Lung (tissue), 12 donors: ENCODE measurements around the gene PNMA1. TPM values are rescaled to one million over a fixed set of nuclear protein-coding genes. Genes with fewer than 3 reads are reported as not detected.

Source experiments
- ATAC-seq: fragments of 200-7000 bp; cut with Tn5 transposase; one replicate; pipeline ENCODE4 v1.9.1; 2020; ENCODE audit warnings: moderate number of reproducible peaks; ENCODE audit not compliant: insufficient read depth, low FRiP score
- DNase-seq, 3 donors: peaks; one replicate each; pipeline ENCODE4 v3.0.0-alpha.2; 2013 to 2017
- H3K27ac ChIP-seq, 2 donors: one replicate each; pipeline ENCODE4 v1.5.1; 2013; ENCODE audit warnings: mild to moderate bottlenecking in 2 of 2, moderate library complexity in 2 of 2, control low read depth in 1 of 2, inconsistent platforms in 1 of 2, low read depth in 1 of 2, low read length in 1 of 2
- H3K27me3 ChIP-seq, 3 donors: one replicate each; pipeline ENCODE4 v1.5.1; 2013; ENCODE audit warnings: low read length in 2 of 3; ENCODE audit not compliant: control insufficient read depth in 3 of 3, insufficient read depth in 3 of 3
- H3K36me3 ChIP-seq, 4 donors: one replicate each; pipeline ENCODE4 v1.5.1; 2013; ENCODE audit warnings: low read length in 4 of 4, mild to moderate bottlenecking in 1 of 4, moderate library complexity in 1 of 4; ENCODE audit not compliant: control insufficient read depth in 4 of 4, insufficient read depth in 4 of 4
- H3K4me1 ChIP-seq, 5 donors: one replicate each; pipeline ENCODE4 v1.5.1; 2013; ENCODE audit warnings: low read length in 5 of 5, mild to moderate bottlenecking in 2 of 5, moderate library complexity in 1 of 5; ENCODE audit not compliant: control insufficient read depth in 5 of 5, insufficient read depth in 5 of 5
- H3K4me3 ChIP-seq: one replicate; pipeline ENCODE4 v1.5.1; 2013; ENCODE audit warnings: mild to moderate bottlenecking, control low read depth, moderate library complexity
- H3K9ac ChIP-seq, 2 donors: one replicate each; pipeline ENCODE4 v1.5.1; 2013; ENCODE audit warnings: low read length in 2 of 2, control low read depth in 1 of 2; ENCODE audit not compliant: insufficient read depth in 1 of 2
- H3K9me3 ChIP-seq, 4 donors: one replicate each; pipeline ENCODE4 v1.5.1; 2013; ENCODE audit warnings: low read length in 3 of 4, mild to moderate bottlenecking in 1 of 4, moderate library complexity in 1 of 4; ENCODE audit not compliant: control insufficient read depth in 4 of 4, insufficient read depth in 3 of 4
- CTCF ChIP-seq: IDR thresholded peaks from 2 replicates; pipeline ENCODE4 v1.5.1; 2012; ENCODE audit warnings: mild to moderate bottlenecking; ENCODE audit errors: control extremely low read depth, extremely low read depth
- WGBS, 2 donors: extraction: QIAGEN DNeasy Blood & Tissue Kit; methylation state at CpG; one replicate each; pipeline ENCODE4 v1.1.7; 2013; 5-methylcytosine and 5-hydroxymethylcytosine counted together
- polyA plus RNA-seq, 2 donors: library from polyadenylated mRNA; stranded (reverse); fragments of 200-250 nt; gene quantifications; one replicate each; pipeline ENCODE4 v1.2.1, GENCODE V29; 2013
- total RNA-seq, 2 donors: library from RNA; depleted of rRNA in 1 of 2; stranded (reverse); fragments of >200 nt in 1 of 2; gene quantifications; one replicate each; pipeline ENCODE4 v1.2.1, GENCODE V29; 2014 to 2021
- donor health status: control.
- donor health status: control.
- donor health status: Bipolar disorder and iron deficiency.
- donor health status: healthy.
- donor health status: DM: yes; HTN: yes; CAD: no.

PNMA1 gene
- total and polyA plus RNA-seq, 4 donors: 11.0 to 34.1 (median 25.7) TPM

- no peaks in the 10 kb centered on the region for H3K9me3 ChIP-seq
- TF ChIP-seq CTCF: no peak
- ATAC-seq (no peak), DNase-seq (no peak)
- H3K4me3 ChIP-seq: no peak overlapping the region
- H3K4me1 ChIP-seq: no peaks in the 10 kb centered on the region
- H3K27me3 ChIP-seq: no peaks in the 10 kb centered on the region
- H3K27ac ChIP-seq: no peak overlapping the region
- H3K9ac ChIP-seq: no peak overlapping the region
- H3K36me3 ChIP-seq: peaks cover 0 to 11% (median 3%) of the 10 kb centered on the region in 4 donors
- 90 to 91% methylated on average over 3 of the region's 3 CpGs for WGBS, 2 donors
Observed at GRCh38 chr14:73674986-73675385, 39.2 kb downstream of the PNMA1 start.

- 93 to 94% methylated on average over 3 of the region's 3 CpGs for WGBS, 2 donors
- Histone ChIP-seq H3K27me3 (no peaks in the 10 kb centered on the region), H3K36me3 (peaks cover 3 to 14% (median 4%) of the 10 kb centered on the region in 4 donors), H3K4me3 (no peak overlapping the region), H3K27ac (no peak overlapping the region), H3K4me1 (no peaks in the 10 kb centered on the region), H3K9me3 (no peaks in the 10 kb centered on the region), H3K9ac (no peak overlapping the region)
- no peak for TF ChIP-seq CTCF
- ATAC-seq: no peak
- no peak for DNase-seq
Observed at GRCh38 chr14:73667854-73668253, 46.3 kb downstream of the PNMA1 start.

GRCh38 chr14:73666583-73666982 is 47.6 kb downstream of the PNMA1 start:
- H3K4me3 ChIP-seq: no peak overlapping the region
- no peak overlapping the region for H3K9ac ChIP-seq
- 86 to 87% methylated on average over 5 of the region's 5 CpGs for WGBS, 2 donors
- H3K27ac ChIP-seq: no peak overlapping the region
- H3K4me1 ChIP-seq: no peaks in the 10 kb centered on the region
- H3K36me3 ChIP-seq: peaks cover 1 to 11% (median 6%) of the 10 kb centered on the region in 4 donors
- H3K27me3 ChIP-seq: no peaks in the 10 kb centered on the region
- H3K9me3 ChIP-seq: no peaks in the 10 kb centered on the region
- DNase-seq (no peak), ATAC-seq (no peak)
- TF ChIP-seq CTCF: no peak

GRCh38 chr14:73665130-73665529 is 49.1 kb downstream of the PNMA1 start:
- TF ChIP-seq CTCF: no peak
- ATAC-seq: no peak
- H3K27ac ChIP-seq: no peak overlapping the region
- no peak overlapping the region for H3K4me3 ChIP-seq
- DNase-seq: no peak
- H3K4me1 ChIP-seq: no peaks in the 10 kb centered on the region
- no peaks in the 10 kb centered on the region for H3K9me3 ChIP-seq
- WGBS, 2 donors: 89 to 96% methylated on average over 2 of the region's 2 CpGs
- no peak overlapping the region for H3K9ac ChIP-seq
- peaks cover 2 to 10% (median 8%) of the 10 kb centered on the region in 4 donors for H3K36me3 ChIP-seq
- H3K27me3 ChIP-seq: no peaks in the 10 kb centered on the region
